IMR-90 (cell line): ENCODE data around the gene RPN2. TPM values are rescaled to one million over a fixed set of nuclear protein-coding genes. Genes with fewer than 3 reads are reported as not detected.
A peak's percentile ranks its signal among the peaks of the same experiment; 100 is the strongest.

Source experiments
- BHLHE40 ChIP-seq: fragments of 150-350 bp; IDR thresholded peaks from 2 replicates; pipeline ENCODE4 v1.6.1; 2016; ENCODE audit warnings: mild to moderate bottlenecking, low read depth, low read length
- CEBPB ChIP-seq: IDR thresholded peaks from 2 replicates; pipeline ENCODE4 v1.6.1; 2012; ENCODE audit warnings: low read depth, low read length, improper control_type of control experiment
- ELK1 ChIP-seq: fragments of 150-350 bp; IDR thresholded peaks from 2 replicates; pipeline ENCODE4 v1.6.1; 2016; ENCODE audit warnings: low read depth, mild to moderate bottlenecking, low read length, moderate library complexity, borderline replicate concordance
- MAFK ChIP-seq: IDR thresholded peaks from 2 replicates; pipeline ENCODE4 v1.6.1; 2012; ENCODE audit warnings: low read depth, low read length, improper control_type of control experiment
- RCOR1 ChIP-seq: IDR thresholded peaks from 2 replicates; pipeline ENCODE4 v1.6.1; 2012; ENCODE audit warnings: mild to moderate bottlenecking, low read length, improper control_type of control experiment; ENCODE audit not compliant: insufficient replicate concordance
- polyA plus RNA-seq, 3 experiments: library from polyadenylated mRNA; depleted of rRNA; stranded (reverse); fragments of >200 nt; gene quantifications; 2 replicates each; pipeline ENCODE4 v1.2.3, GENCODE V29; 2012; ENCODE audit warnings: low replicate concordance in 1 of 3
- total RNA-seq: library from RNA; depleted of rRNA; stranded (reverse); fragments of >200 nt; gene quantifications from 2 replicates; pipeline ENCODE4 v1.2.3, GENCODE V29; 2012

Gene RPN2
- total and polyA plus RNA-seq, 2 of the 4 experiments (the other 2 are of a cell fraction): 305 to 481 TPM

GRCh38 chr20:37276494-37277252 is 97.5 kb downstream of the RPN2 start (continued):
- TF ChIP-seq CEBPB: no peak
- TF ChIP-seq BHLHE40: peak; percentile 42
- TF ChIP-seq ELK1: no peak
- no peak for TF ChIP-seq MAFK
- no peak for TF ChIP-seq RCOR1
